NCI-H69 (cell line): ENCODE results near the gene PEX16.
A peak's percentile ranks its signal among the peaks of the same experiment; 100 is the strongest.

ENCODE experiments used
- DNase-seq: peaks from one replicate; lab custom pipeline; 2025; lab: John Stamatoyannopoulos, UW

PEX16 gene

DNA sequence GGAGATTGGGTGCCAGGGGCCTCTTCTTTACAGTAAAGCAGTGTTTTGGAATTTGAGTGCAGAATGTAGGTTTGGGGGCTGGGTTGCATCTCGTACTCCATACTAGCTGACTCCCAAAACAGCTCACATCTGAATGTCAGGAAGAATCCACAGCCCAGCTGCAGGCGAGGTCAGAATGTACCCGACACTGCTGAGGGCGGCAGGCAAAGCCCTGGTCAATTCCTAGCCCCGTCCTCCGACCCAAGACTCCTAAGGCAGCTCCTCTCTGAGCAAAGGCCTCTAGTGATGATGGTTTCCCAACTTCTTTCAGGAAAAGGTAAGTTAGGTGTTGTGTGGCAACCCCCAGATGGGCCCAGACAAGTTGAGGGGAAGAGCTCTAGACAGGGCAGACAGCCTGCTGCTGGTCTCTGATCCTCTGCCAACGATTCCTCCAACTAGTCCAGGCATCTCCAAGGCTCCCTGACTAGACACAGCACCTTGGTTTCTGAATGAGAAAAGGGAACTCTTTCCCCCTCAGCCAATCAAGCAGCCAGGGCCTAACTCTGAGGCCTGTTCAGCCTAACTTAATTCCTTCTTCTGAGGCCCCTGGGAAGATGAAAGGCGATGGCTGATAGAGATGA, 13.4 kb upstream of the PEX16 start:
- no peak for DNase-seq

DNA sequence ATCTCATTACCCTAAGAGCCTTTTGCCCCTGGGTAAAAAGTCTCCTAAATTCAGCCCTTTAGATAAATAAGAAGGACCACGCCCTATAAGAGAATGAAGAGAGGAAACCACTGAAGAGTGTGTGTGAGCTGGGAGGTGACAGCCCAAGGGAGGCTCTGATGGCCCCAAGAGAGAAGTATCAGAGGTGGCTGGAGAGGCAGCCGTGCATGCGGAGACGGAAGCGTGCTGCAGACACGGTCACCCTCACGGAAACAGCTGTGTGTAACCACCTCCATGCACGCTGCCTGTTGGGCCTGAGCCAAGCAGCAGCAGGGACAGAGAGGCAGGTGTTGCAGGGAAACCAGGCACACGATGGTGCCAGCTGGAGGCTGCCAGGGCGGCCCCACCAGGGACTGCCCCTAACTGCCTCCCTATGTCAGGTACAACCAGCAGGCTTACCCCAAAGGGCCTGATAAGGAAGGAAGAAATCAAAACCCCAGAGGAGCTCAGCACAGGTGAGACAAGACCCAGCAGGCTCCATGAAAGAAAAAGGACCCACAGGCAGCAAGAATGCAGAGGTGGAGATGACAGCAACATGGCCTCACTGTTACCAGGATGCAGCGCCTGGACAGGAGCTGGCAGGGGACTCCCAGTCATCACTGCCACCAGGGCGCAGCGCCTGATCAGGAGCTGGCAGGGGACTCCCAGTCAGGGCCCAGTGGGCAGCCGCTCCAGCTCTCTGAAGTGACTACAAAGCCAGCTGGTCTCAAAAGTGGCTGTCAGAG, 12.5 kb upstream of the PEX16 start:
- DNase-seq, result peak; percentile 95

GRCh38 chr11:45929486-45930030, 11.9 kb upstream of the PEX16 start:
- no peak for DNase-seq

DNA sequence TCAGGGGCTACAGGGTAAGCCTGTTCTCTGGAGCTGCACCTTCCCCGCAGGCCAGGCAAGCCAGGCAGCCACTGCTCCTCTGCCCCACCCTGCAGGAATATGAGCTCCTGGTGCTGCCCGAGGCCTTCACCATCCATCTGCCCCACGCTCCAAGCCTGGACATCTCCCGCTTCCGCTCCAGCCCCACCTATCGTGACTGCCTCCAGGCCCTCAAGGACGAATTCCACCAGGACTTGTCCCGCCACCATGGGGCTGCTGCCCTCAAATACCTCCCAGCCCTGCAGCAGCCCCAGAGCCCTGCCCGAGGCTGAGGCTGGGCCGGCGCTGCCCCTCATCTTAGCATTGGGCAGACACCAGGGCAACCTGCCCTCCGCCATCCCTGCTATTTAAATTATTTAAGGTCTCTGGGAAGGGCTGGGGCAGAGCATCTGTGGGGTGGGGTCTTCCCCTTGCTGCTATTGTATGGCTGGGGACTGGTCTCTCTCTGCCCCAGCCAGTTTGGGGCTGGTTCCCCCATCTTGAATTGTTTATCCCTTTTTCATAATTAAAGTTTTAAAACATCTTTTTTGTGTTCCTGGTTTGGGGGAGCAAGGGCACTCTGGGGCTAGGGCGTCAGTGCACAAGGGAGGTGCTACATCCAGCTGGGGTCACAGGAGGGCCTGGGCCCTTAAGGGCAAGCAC, 11.0 kb upstream of the PEX16 start:
- no peak for DNase-seq

DNA sequence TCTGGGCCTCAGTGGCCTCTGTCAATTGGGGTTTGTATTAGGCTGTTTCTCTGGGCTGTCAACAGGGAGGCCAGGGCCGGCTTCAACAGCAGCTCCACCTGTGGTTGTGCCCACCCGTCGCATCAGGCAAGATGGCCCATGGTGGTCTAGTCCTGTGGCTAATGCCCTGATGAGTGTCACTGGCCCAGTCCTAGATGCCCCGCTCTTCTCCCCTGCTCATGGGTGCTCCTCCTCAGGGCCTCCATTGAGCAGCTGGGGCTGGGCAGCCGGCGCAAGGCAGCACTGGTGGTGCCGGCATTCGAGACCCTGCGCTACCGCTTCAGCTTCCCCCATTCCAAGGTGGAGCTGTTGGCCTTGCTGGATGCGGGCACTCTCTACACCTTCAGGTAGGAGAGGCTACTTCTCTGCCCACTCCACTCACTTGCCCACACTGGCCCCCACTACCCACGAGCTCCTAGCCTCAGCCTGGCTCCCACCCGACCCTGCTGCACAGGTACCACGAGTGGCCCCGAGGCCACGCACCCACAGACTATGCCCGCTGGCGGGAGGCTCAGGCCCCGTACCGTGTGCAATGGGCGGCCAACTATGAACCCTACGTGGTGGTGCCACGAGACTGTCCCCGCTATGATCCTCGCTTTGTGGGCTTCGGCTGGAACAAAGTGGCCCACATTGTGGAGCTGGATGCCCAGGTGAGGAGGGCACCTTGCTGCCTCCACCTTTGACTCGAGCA, 10.2 kb upstream of the PEX16 start:
- DNase-seq, result no peak

DNA sequence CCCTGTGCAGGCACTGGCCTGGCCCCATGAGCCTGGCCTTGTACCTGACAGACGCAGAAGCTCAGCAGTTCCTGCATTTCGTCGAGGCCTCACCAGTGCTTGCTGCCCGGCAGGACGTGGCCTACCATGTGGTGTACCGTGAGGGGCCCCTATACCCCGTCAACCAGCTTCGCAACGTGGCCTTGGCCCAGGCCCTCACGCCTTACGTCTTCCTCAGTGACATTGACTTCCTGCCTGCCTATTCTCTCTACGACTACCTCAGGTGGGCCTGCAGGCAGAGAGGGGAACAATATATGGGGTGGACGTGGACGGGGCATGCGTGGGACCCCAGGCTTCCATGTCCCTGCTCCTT, 9.6 kb upstream of the PEX16 start:
- DNase-seq, result no peak

- no peak for DNase-seq
Measured at GRCh38 chr11:45926536-45927331, 9.1 kb upstream of the PEX16 start.

GRCh38 chr11:45926001-45926401, 8.3 kb upstream of the PEX16 start:
- DNase-seq, result no peak

- no peak for DNase-seq
Measured at GRCh38 chr11:45925550-45925949, 7.9 kb upstream of the PEX16 start.

- no peak for DNase-seq
Measured at GRCh38 chr11:45924927-45925326, 7.2 kb upstream of the PEX16 start.

DNA sequence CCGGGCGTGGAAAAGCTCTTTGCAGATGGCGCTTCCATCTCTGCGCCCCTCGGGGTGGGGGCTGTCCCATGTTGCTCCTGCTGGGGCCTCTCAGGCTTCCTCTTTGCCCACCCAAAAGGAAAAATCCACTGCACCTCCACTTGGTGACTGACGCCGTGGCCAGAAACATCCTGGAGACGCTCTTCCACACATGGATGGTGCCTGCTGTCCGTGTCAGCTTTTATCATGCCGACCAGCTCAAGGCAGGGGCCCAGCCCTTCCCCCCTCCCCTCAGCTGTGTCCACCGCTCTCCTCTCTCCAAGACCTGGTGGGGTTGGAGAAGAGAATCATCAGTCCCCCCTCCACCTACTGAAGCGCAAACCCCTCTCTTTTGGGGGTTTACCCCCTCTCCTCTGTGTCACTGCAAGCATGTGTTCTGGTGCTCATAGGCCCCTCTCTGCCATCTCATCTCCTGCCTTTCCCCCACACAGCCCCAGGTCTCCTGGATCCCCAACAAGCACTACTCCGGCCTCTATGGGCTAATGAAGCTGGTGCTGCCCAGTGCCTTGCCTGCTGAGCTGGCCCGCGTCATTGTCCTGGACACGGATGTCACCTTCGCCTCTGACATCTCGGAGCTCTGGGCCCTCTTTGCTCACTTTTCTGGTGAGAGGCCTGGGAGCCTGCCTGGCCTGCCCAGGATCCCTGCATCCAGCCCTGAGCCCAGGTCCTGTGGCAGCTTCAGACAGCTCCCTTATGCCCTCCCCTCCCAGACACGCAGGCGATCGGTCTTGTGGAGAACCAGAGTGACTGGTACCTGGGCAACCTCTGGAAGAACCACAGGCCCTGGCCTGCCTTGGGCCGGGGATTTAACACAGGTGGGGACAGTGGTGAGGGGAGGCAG, 6.6 kb upstream of the PEX16 start:
- no peak for DNase-seq

DNA sequence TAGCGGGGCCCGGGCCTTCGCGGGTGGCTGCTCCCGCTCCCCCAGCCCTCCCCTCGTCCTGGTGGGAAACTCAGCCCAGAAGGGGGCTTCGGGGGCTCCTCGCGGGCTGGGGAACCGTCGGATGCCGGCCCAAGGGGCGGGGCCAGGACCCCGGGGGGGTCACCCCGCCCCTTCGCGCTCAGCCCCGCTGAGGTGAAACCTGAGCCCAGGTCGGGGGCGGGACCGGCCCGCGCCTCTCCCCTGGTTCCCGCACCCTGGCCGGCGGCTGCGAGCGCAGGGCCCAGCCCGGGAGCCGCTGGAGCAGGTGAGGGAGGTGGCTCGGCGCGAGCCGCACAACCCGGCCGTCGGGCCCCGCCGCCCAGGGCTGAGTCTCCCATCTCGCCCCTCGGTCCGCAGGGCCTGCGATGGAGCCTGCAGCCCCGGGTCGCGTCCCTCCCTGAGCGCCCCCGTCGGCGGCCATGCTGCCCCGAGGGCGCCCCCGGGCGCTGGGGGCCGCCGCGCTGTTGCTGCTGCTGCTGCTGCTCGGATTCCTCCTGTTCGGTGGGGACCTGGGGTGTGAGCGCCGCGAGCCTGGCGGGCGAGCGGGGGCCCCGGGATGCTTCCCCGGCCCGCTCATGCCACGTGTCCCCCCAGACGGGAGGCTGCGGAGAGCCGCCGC, 4.9 kb upstream of the PEX16 start, which contains the start of gene LARGE2:
TSS of gene LARGE2 (plus strand) at position 232 of the 658 bp plus-strand sequence. CDS start at position 459, 227 bp downstream.
- DNase-seq, result peak; percentile 77

GRCh38 chr11:45921561-45922424, 4.1 kb upstream of the PEX16 start:
- peak; percentile 89 for DNase-seq

GRCh38 chr11:45920531-45921477, 3.1 kb upstream of the PEX16 start:
- no peak for DNase-seq

DNA sequence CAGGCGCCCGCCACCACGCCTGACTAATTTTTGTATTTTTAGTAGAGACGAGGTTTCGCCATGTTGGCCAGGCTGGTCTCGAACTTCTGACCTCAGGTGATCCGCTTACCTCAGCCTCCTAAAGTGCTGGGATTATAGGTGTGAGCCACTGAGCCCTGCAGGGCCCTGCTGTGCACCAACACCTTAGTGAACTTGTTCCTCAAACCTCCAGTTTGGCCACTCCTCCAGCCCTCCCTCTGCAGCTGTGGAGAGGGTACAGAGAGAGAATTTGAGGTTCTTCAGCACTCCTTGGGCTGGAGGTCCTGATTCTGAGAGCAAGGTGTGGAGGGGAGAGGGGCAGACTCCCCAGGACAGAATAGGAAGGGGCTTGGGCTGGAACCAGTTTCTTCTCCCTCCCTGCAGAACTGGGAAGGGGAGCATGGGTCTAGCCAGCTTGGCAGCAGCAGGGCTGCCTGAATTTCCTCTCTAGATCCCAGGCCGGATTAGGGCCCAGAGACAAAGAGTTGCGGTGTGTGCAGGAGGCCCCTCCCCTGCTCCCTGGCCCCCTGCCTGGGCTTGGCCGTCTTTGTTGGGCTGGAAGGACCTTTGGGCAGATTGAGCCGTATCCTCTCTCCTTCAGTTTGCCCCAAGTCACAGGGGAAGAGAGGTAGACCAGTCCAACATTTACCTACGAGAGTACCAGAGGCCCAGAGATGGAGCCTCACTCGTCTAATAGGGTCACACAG, 2.3 kb upstream of the PEX16 start:
- no peak for DNase-seq

DNA sequence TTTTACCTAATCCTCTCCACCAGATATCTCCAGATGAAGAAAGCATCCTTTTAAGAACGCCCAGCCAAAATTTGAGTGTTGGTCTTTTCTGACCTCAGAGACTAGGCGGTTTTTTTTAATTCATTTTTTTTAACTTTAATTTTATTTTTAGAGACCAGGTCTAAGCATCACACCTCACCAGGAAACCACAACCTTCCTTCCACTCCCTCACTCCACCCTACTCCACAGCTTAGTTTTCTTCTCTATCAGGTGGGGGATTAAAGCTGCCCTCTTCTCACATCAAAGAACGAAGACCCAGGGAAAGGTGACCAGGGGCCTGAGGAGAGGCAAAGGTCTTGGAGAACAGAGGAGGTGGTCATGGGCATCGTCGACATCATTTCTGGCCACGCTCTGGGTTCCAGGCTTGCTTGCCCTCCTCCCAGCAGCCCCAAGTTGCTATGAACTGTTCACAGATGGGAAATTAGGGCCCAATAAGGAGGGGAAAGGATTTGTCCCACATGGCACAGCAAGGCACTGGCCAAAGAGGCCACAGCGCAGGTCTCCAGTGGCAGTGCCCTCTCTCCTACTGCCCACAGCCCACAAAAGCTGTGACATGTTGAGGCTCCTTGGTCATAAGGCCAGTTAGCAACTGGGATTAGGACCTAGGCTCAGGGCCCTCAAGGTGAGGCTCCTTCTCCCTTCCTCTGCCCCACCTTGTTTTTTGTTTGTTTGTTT, 1.4 kb upstream of the PEX16 start:
- DNase-seq, result no peak
